ENCODE data around the gene OSBPL8.
"Not testable (repeated sequence)": the region's sequence is repeated elsewhere in the genome, so short reads cannot be mapped to it uniquely, and the experiment has no call there.

DNA sequence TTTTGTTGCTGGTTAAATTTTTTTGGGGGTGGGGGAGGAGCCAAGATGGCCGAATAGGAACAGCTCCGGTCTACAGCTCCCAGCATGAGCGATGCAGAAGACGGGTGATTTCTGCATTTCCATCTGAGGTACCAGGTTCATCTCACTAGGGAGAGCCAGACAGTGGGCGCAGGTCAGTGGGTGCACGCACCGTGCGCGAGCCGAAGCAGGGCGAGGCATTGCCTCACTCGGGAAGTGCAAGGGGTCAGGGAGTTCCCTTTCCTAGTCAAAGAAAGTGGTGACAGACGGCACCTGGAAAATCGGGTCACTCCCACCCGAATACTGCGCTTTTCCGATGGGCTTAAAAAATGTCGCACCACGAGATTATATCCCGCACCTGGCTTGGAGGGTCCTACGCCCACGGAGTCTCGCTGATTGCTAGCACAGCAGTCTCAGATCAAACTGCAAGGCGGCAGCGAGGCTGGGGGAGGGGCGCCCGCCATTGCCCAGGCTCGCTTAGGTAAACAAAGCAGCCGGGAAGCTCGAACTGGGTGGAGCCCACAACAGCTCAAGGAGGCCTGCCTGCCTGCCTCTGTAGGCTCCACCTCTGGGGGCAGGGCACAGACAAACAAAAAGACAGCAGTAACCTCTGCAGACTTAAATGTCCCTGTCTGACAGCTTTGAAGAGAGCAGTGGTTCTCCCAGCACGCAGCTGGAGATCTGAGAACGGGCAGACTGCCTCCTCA is 239.8 kb downstream of the OSBPL8 start:
- not testable (repeated sequence) for TF ChIP-seq POLR2AphosphoS5, POLR2A (IDR thresholded peaks at IDR 0.05)
- TF ChIP-seq, protein P1, sequence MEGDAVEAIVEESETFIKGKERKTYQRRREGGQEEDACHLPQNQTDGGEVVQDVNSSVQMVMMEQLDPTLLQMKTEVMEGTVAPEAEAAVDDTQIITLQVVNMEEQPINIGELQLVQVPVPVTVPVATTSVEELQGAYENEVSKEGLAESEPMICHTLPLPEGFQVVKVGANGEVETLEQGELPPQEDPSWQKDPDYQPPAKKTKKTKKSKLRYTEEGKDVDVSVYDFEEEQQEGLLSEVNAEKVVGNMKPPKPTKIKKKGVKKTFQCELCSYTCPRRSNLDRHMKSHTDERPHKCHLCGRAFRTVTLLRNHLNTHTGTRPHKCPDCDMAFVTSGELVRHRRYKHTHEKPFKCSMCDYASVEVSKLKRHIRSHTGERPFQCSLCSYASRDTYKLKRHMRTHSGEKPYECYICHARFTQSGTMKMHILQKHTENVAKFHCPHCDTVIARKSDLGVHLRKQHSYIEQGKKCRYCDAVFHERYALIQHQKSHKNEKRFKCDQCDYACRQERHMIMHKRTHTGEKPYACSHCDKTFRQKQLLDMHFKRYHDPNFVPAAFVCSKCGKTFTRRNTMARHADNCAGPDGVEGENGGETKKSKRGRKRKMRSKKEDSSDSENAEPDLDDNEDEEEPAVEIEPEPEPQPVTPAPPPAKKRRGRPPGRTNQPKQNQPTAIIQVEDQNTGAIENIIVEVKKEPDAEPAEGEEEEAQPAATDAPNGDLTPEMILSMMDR (IDR thresholded peaks at IDR 0.05): not testable (repeated sequence)

All from breast epithelium (tissue), 3 donors.